ENCODE results near the gene NBEA.
"Not testable (repeated sequence)": the region's sequence is repeated elsewhere in the genome, so short reads cannot be mapped to it uniquely, and the experiment has no call there.

The NBEA gene

DNA sequence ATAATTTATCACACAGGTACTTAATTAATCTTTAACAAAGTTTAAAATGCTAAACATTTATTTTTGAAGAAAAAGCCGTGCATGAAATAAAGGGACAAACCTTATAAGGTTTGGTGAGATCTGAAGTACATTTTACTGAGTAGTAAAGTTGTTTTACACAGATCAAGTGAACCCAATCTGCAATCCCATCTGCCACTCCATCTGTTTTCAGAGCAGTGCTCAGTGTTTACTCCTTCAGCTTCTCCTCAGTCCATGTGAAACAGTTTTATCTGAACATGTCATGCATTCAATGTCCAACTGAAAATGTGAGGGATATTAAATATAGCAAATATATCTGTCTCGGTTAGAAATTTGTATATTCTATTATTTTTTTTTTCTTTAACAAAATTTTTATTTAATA is 367.6 kb downstream of the NBEA start:
- no peak for DNase-seq

DNA sequence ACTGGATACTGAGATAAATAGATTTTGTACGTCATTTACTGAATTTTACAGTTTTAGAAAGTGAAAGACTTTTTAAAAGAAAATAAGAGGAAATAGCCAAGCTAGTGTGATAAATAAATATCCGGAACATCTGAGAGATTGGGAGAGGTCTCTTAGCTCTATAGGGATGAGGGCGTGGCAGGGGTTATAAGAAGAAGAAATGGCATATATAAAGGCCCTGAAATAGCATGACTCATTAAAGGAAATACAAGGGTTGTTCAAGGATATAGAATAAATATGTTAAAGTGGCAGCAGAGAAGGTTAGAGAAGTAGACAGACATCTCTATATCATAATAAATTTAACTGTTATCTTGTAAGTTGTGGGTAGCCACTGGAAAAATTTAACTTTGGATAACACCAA is 390.1 kb downstream of the NBEA start:
- no peak for DNase-seq

DNA sequence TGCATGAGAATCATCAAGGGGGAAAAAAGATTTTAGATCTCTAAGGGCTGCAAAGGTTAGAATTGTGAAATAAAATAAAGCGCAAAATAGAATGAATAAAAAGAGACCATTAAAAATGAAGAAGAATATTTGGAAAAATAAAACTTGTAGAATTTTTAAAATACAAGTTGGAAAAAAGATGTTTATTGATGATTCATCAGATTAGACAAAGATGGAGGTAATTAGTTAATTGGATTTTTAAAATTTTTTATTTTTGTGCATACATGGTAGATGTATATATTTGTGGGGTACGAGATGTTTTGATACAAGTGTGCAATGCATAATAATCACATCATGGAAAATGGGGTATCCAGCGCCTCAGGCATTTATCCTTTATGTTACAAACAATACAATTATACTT is 391.1 kb downstream of the NBEA start:
- no peak for DNase-seq

DNA sequence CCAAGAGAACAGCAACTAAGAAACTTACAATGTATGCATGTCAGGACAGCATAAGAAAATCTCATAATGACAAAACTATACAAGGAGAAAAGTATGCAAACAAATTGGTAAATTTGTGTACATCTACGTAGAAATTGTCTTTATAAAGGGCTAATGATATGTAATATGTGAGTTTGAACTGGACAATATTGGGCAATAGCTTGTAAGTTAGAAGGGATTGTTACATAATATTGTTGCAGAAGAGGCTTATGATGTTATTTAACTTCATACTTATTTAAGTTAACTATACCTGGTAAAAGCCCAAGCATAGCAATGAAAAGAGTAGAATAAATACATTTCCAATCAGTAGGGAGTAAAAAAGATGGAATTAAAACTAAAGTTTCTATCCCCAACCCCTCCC is 400.4 kb downstream of the NBEA start:
- DNase-seq, result no peak

DNA sequence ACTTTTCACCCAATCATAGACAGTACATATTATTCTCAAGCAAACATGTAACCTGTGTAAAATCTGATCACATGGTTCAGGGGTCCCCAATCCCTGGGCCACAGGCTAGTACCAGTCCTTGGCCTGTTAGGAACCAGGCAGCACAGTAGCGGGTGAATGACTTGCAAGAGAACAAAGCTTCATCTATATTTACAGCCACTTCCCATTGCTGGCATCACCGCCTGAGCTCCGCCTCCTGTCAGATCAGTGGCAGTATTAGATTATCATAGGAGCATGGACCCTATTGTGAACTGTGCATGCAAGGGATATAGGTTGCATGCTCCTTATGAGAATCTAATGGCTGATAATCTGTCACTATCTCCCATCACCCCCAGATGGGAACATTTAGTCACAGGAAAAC is 401.3 kb downstream of the NBEA start:
- DNase-seq, result no peak

DNA sequence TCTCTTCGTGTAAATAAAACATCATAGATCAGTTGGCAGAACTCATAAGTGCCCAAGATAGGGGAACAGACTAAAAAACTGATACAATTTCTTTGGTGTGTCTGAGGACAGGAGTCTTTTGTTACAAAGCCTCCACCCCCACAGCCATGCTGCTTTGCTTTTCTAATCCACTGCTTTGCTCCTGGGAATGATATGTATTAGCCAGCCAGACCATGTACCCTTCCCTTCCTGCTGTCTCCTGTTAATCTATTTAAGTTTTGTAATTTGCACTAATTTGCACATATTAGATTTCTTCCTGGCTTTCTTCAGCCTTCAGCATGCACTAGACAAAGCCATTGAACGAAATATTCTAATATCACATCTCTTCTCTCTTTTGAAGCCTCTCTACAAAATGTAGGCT is 403.9 kb downstream of the NBEA start:
- DNase-seq, result no peak

DNA sequence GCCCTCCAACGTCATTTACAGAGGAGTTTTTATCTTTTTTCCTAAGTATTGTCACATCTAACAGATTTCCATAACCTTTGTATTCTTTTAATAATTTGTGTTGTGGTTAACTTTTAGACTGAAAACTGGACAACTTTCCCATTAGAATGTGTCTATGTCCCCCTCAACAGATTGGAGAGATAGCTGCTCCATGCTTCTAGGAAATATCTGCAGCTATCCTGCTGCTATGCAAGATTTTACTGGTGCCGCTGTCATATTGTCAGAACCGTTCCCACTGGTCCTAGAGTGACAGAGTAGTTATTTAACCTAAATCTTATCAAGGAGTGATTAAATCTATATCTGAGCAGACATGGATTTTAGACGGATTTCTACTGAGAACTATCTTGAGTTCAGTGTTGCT is 404.4 kb downstream of the NBEA start:
- no peak for DNase-seq

DNA sequence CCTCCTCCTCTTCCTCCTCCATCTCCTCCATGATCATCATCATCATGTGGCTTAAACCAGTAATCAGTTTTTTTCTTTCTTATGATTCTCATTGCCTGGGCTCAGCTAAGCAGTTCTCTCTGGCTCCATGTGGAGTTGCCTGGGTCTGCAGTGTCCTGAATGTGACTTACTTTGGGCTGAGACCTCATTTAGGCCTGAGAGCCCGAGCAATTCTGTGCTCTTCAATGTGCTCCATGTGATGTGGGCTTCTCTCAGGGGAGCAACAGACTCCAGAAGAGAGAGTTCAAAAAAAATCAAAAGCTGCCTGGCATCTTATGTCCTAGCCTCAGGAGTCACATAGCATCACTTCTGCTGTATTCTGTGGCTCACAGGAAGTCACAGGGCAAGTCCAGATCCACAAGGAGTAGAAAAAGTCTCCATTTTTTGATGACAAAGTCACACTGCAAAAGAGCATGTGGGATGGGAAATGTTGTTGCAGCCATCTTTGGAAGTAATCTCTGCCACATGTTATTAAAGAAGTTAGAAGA is 405.7 kb downstream of the NBEA start:
- no peak for DNase-seq

DNA sequence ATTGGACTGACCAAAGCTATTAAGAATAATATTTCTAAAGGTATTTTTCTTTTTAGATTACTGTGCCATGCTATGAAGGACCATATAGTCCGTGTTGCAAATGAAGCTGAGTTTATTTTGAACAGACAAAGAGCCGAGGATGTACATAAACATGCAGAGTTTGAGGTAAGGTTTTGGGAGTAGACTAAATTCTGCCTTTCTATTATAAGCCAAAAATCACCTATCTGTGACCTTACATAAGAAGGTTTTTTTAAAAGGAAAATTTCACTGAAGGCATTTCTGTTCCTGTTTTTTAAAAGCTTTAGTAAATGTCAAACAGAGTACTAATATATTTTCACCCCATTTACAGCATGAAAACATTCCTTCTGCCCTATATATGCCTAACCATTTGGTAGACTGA is 407.0 kb downstream of the NBEA start:
- no peak for DNase-seq

DNA sequence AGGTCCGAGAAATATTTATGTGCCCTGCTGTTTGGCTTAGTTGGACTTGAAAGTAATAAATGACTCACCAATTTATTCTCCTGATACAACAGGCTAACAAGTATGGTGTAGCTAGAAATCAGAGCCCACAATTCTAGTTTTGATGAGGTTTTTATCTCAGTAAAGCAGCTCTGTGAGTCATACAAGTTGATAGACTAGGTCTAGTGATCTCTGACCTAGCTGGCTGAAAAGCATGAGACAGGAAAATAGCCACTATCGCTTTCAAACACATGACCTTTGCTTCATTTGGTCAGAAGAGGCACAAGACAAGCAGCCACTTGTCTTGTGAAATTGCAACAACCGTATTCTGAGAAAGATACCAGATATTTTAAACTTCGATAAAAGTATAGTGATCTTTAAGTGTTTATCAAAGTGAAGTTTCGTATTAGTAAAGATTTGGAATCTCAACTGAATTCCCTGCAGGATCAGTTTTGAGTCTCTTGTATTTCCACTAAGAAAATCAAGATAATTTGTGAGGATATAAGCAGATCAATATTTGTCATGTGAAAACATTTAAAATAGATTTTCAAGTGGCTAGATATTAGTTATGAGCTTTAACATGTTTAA is 407.7 kb downstream of the NBEA start:
- no peak for DNase-seq

DNA sequence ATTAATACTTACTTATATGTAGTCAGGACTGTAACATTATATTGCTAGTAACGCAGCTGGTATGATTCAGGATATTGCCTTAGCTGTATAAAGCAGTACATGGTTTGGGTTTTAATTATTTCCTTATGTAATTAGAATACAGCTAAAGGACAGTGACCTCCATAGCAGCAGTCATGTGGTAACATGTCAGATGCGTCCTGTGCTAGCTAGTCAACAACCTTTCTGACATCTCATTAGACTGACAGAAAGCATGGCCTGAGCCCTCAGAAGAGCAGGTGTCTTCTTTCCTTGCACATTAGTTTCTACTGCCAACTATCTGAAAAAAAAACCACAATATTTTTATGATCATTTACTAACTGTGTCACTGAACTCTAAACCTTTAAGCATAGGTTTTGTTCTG is 412.2 kb downstream of the NBEA start:
- DNase-seq, result no peak

DNA sequence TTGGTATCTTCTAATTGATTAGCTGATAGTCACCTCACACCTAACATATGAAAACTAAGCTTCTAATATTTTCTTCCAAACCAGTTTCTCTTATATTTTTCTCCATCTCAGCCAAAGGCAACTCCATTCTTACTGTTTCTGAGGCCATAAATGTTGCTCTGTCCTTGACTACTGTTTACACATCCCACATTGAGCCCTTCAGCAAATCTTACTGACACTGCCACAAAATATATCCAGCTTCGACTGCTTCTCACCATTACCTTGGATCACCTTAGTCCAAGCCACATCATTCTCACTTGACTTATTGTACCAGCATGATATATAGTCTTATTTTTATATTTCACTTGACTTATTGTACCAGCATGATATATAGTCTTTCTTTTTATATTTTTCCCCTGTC is 412.8 kb downstream of the NBEA start:
- DNase-seq, result no peak

DNA sequence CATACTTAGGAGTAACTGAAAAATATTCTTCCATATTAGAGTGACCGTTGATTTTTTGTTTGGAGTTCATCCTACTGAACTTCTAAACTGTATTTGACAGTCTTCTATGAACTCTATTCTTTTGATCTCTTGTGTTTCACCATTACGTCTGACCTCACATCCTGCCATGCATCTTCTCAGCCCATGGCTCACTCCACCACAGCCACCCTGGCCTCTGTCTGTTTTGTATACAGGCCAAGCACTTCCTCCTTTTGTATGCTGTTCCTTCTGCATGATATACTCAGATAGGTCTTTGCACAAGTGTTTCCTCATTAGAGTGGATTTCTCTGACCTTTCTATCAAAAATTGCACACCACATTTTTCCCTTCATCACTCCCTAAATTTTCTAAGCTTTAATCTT is 414.5 kb downstream of the NBEA start:
- DNase-seq, result peak; percentile 2

DNA sequence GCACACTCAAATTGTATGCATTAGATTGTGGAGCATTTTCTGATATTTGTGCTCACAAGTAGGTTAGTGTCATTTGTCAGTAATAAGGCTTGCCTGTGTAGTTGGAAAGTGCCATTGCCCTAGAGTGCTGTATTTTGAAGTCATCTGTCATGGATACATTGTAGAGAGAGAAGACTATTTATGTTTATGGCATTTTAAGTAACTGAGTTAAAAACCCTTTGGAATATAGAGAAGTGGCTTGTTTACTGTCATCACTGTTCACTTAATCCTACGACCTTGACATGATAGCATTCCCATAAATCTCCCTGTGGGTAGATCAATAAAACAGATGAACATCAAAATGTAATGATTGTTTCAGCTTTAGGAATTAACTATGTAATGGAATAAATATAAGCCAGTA is 423.8 kb downstream of the NBEA start:
- no peak for DNase-seq

DNA sequence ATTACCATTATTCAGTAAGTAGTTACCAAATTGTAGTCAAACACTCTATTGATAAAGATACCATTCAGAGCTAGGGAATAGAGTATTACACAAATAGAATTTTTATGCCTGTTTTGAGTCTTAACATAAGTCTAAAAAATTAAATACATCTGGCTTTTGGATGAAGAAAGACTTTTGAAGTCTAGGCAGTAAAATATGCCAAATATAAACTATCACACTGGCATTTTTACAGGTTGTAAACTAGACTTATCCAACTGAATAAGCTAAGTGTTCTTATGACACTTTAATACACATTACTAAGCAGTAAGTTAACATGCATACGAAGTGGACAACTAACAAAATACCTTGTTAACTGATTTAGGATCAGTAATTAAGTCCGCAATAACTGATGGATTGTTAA is 425.5 kb downstream of the NBEA start:
- no peak for DNase-seq

DNA sequence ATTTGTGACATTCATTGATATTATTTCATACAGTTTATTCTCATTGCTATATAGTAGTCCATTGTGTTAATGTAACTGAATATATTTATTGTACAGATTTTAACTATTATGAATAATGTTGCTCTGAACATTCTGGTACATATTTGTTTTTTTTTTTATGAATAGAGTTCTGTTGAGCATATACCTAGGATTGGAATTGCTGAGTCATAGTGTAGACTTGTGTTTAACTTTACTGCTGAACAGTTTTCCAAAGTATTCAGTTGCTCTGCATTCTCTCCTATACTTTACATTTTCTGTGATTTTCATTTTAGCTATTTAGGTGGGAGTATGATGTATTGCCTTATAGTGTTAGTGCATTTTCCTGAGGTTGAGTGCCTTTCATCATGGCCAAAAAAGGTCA is 436.9 kb downstream of the NBEA start:
- DNase-seq, result no peak

DNA sequence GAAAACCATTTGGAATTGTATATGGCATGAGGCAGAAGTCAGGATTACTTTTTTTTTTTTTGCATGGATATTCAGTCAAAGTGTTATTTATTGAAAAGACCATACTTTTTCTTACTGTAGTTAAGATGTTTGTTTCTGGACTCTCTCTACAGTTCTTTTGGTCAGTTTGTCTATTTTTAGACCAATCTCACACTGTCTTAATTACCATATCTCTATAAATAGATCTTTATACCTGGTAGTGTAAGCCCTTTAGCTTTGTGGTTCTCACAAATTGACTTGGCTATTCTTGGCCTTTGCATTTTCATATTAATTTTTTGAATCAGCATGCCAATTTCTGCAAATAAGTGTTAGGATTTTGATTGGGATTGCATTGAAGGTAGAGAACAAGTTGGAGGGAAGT is 437.6 kb downstream of the NBEA start:
- DNase-seq, result no peak

DNA sequence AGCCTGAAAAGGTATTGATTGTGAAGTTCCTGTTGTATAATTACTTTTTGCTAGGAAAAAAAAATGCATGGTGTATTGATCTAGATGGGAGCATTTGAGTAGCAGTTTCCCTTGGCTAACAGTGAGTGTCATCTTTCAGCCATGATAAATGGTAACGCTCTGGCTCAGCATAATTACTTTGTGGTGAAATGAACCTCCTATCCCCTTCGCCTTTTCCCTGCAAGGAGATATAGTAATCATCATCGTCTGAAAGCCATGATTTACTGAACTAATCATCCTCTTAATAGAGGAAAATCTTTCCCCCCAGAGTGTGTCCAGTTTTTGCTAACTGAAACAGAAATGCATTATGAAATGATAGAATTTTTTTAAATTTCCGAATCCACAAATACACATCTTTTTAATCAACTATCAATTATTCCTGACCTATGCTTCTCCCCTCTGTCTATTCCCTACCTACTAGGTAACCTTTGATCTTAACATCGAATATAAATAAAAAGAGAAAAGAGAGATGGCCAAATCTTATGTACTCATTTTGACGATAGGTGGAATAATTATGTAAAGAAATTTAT is 445.7 kb downstream of the NBEA start:
- DNase-seq, result no peak

DNA sequence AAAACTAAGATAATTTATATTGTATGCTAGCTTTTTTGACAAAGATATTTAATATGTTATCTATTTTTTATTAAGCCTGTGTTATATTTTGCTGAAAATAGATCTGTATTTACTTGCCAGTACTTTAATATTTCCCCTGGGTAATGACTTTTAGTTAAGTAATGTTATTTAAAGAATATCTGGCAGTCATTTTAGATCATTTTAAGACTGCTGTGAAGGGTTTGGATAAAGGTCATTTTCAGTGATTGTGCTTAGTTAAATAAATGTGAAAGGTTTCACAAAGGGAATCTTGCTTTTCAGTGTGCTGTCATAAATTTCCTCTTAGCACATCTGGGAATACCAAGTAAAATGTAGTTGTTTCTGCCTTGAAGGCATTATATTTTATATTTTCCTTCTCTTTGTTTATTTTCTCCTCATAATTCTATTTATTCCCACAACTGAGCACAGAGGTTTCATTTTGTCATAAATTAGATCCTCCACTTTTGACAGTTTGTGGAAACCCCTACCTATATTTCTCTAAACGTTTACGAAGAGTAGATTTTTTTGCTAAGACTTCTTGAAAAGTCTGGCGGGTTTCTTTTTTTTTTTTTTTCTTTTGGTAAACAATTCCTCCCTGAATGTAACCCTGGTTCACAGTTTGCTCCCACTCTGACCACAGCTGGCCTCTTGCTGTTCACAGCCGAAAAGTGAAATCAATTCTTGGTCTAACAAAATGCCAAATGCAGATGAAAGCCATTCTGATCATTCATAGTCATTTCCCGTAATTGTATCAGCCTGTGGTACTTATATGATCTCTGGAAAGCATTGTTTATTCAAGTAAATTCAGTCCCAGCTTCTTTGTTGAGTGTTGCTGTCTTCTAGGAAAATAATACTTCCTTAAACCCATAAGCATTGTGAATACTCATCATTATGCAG is 446.6 kb downstream of the NBEA start:
- no peak for DNase-seq

DNA sequence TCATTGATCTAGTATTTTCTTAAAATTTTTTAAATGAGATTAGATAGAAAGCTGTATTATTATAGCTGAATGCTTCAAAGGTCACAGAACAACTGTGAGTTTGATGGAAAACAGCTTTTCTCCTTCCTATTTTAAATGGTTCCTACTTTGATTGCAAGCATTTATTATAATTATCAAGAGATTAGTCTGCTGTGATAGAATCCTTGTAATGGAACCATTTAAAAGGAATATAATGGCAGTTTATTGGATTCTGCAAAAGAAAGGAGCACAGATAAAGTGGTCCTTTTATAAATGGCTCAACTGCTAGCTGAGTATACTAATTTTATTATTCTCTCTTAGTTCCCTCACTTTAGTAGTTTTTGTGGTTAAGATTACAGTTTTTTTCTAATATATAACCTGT is 447.5 kb downstream of the NBEA start:
- DNase-seq, result no peak

DNA sequence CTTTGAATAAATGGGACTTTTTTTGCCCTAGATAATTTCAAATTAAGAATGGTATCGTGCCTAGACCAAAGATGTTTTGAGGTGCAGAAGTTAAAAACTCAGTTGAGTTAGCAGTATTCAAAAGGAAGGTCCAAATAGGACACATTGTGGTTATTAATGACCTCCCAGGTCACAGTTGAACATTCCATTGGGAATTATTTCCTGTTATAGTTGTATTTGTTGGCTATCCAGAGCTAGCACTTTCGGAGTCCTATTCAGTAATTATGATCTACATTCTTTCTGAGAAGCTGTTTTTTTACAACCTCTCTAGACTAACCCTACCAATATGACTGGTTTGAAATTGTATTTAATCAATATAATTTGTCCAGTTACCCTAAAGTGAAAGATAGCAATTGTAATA is 450.7 kb downstream of the NBEA start:
- no peak for DNase-seq

DNA sequence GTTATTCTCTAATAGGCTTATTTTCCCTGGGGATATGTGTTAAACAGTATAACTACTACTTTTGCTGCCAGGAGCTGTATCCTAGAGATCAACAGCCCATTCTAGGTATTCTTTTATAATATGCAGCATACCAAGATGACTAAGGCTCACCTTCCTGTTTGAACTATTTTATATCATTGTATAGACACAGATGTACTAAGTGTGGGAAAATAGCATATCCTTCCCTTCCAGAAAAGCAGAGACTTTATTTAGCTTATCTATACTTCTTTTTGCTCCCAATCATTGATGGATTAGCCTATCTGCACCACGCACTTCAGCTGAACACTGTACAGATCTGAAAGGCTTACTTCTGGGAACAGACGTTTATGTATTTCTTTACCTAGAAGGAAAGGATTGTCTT is 451.8 kb downstream of the NBEA start:
- DNase-seq, result no peak

DNA sequence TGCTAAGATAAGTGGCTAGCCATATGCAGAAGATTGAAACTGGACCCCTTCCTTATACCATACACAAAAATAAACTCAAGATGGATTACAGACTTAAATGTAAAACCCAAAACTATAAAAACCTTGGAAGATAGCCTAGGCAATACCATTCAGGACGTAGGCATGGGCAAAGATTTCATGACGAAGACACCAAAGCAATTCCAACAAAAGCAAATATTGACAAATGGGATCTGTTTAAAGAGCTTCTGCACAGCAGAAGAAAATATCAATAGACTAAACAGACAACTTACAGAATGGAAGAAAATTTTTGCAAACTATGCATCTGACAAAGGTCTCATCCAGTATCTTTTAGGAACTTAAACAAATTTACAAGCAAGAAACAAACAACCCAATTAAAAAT is 466.2 kb downstream of the NBEA start:
- not testable (repeated sequence) for DNase-seq

DNA sequence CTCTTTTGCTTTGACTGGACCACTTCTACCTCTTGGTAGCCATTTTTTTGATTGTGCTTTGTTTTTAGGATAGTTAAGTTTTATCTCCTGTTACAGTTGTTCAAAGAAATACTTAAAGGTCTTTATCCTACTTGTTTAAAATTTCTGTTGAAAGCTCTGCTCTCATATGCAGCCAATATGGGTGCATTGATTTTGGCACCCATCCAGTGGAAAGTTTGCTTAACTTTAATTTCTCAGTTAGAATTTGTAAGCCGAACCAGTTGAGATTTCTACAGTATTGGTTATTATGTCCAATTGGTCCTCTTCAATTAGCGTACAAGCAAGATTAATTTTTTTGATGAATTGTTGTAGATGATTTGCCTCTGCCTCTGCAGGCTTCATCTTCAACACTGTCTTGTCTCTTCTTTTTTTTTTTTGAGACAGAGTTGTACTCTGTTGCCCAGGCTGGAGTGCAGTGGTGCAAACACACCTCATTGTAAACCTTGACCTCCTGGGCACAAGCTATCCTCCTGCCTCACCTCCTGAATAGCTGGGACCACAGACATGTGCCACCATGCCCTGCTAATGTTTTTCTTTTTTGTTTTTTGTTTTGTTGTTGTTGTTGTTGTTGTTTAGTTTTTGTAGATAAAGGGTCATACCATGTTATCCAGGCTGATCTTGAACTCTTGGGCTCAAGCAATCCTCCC is 469.1 kb downstream of the NBEA start:
- no peak for DNase-seq
